ENCODE data around the gene KIR3DL3. TPM values are rescaled to one million over a fixed set of nuclear protein-coding genes. Genes with fewer than 3 reads are reported as not detected.
"Not testable (repeated sequence)": the region's sequence is repeated elsewhere in the genome, so short reads cannot be mapped to it uniquely, and the experiment has no call there.

The KIR3DL3 gene
- total and polyA plus RNA-seq, 2 experiments from 2014 or later = not detected

- H3F3A ChIP-seq (replicated peaks; ENCODE audit: low read depth); H3K27me3 ChIP-seq (ENCODE audit: insufficient read depth); DNase-seq (ENCODE audit: low spot score); H3K4me2 ChIP-seq; H3K27me3 Mint-ChIP-seq (ENCODE audit: insufficient read depth, low read depth, poor library complexity); H3K36me3 ChIP-seq (ENCODE audit: insufficient read depth); H3K79me2 ChIP-seq (replicated peaks; ENCODE audit: insufficient read depth); H3K27ac ChIP-seq (ENCODE audit: low read depth); H3K4me1 ChIP-seq (ENCODE audit: insufficient read depth); H3K4me1 Mint-ChIP-seq; ATAC-seq; H4K20me1 ChIP-seq (replicated peaks; ENCODE audit: insufficient read depth); H2AFZ ChIP-seq; H3K4me3 Mint-ChIP-seq; H3K9me2 ChIP-seq (ENCODE audit: insufficient read depth); H3K27ac Mint-ChIP-seq; H3K4me3 ChIP-seq: not testable (repeated sequence)
- H3K36me3 Mint-ChIP-seq (ENCODE audit: low read depth) = peaks cover 36% of the 10 kb centered on the region
- H3K9me3 Mint-ChIP-seq = peaks cover 93% of the 10 kb centered on the region
These were observed 51.0 kb downstream of the KIR3DL3 start for GRCh38 chr19:54775095-54775815.

- H4K20me1 ChIP-seq (replicated peaks; ENCODE audit: insufficient read depth); H3K79me2 ChIP-seq (replicated peaks; ENCODE audit: insufficient read depth); H3K4me1 Mint-ChIP-seq; H3K27ac ChIP-seq (ENCODE audit: low read depth); H3K4me1 ChIP-seq (ENCODE audit: insufficient read depth); H3F3A ChIP-seq (replicated peaks; ENCODE audit: low read depth); DNase-seq (ENCODE audit: low spot score); H3K27me3 Mint-ChIP-seq (ENCODE audit: insufficient read depth, low read depth, poor library complexity); H3K4me3 ChIP-seq; H3K9me2 ChIP-seq (ENCODE audit: insufficient read depth); H3K4me3 Mint-ChIP-seq; H3K27me3 ChIP-seq (ENCODE audit: insufficient read depth); ATAC-seq; H3K27ac Mint-ChIP-seq; H3K4me2 ChIP-seq; H2AFZ ChIP-seq; H3K36me3 ChIP-seq (ENCODE audit: insufficient read depth): not testable (repeated sequence)
- Mint-ChIP-seq H3K36me3 (ENCODE audit: low read depth) (peaks cover 33% of the 10 kb centered on the region), H3K9me3 (peaks cover 90% of the 10 kb centered on the region)
These were observed 51.6 kb downstream of the KIR3DL3 start for GRCh38 chr19:54775830-54776229.

DNA sequence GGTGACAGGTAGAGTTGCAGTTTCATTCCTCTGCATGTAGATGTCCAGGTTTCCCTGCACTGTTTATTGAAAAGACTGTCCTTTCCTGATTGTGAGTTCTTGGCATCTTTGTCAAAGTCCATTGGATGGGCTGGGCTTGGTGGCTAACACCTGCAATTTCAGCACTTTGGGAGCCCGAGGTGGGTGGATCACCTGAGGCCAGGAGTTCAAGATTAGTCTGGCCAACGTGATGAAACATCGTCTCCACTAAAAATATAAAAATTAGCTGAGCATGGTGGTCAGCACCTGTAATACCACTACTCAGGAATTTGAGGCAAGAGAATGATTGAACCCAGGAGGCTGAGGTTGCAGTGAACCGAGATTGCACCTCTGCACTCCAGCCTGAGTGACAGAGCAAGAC, 53.6 kb downstream of the KIR3DL3 start:
- not testable (repeated sequence) for H3K4me1 Mint-ChIP-seq; H3K27me3 Mint-ChIP-seq (ENCODE audit: insufficient read depth, low read depth, poor library complexity); H3K9me2 ChIP-seq (ENCODE audit: insufficient read depth); H3K4me1 ChIP-seq (ENCODE audit: insufficient read depth); ATAC-seq; H3K27me3 ChIP-seq (ENCODE audit: insufficient read depth); H3K4me3 ChIP-seq; H3K79me2 ChIP-seq (replicated peaks; ENCODE audit: insufficient read depth); H3K27ac Mint-ChIP-seq; H4K20me1 ChIP-seq (replicated peaks; ENCODE audit: insufficient read depth); H3F3A ChIP-seq (replicated peaks; ENCODE audit: low read depth); H2AFZ ChIP-seq; H3K36me3 ChIP-seq (ENCODE audit: insufficient read depth); H3K4me2 ChIP-seq; DNase-seq (ENCODE audit: low spot score); H3K27ac ChIP-seq (ENCODE audit: low read depth); H3K4me3 Mint-ChIP-seq
- Mint-ChIP-seq H3K9me3 (peaks cover 88% of the 10 kb centered on the region), H3K36me3 (ENCODE audit: low read depth) (peaks cover 37% of the 10 kb centered on the region)

DNA sequence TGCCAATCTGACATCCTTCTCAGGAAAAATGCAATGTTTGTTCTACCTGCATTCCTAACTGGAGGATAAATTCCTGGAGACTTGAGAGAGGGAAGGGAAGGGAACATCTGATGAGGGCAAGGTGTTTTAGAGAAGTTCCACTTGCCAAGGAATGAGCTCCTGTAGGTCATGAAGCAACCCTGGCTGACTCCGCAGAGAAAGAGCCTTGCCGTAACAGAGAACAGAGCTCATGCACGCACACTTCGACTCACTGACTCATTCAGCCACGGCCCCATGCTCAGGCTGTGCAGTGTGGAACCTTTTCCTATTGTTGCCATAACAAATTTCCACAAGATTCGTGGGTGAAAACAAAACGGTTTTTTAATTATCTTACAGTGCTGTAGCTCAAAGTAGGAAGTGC, 54.7 kb downstream of the KIR3DL3 start:
- H4K20me1 ChIP-seq (replicated peaks; ENCODE audit: insufficient read depth); H3K27ac ChIP-seq (ENCODE audit: low read depth); H3K9me2 ChIP-seq (ENCODE audit: insufficient read depth); H3K27me3 Mint-ChIP-seq (ENCODE audit: insufficient read depth, low read depth, poor library complexity); H3K4me3 ChIP-seq; H2AFZ ChIP-seq; H3K4me2 ChIP-seq; H3K27me3 ChIP-seq (ENCODE audit: insufficient read depth); H3K27ac Mint-ChIP-seq; H3K36me3 ChIP-seq (ENCODE audit: insufficient read depth); H3K4me1 ChIP-seq (ENCODE audit: insufficient read depth); H3K4me3 Mint-ChIP-seq; DNase-seq (ENCODE audit: low spot score); H3F3A ChIP-seq (replicated peaks; ENCODE audit: low read depth); H3K4me1 Mint-ChIP-seq; ATAC-seq; H3K79me2 ChIP-seq (replicated peaks; ENCODE audit: insufficient read depth): not testable (repeated sequence)
- Mint-ChIP-seq H3K9me3 (peaks cover 88% of the 10 kb centered on the region), H3K36me3 (ENCODE audit: low read depth) (peaks cover 42% of the 10 kb centered on the region)

DNA sequence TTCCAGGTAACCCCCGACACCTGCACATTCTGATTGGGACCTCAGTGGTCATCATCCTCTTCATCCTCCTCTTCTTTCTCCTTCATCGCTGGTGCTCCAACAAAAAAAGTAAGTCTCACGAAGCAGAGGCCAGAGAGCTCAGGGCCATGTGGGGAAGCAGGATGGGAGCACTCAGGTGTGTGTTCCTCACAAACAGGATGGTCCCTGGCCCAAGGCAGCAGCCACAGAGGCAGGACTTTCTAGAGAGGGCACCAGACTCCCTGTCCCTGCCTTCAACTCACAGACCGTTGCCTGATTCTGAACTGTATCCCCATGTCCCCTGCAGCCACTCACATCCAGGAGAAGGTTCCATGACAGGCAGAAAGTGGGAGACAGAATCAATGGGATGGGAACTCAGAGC, 58.7 kb downstream of the KIR3DL3 start:
- Mint-ChIP-seq H3K9me3 (peaks cover 86% of the 10 kb centered on the region), H3K36me3 (ENCODE audit: low read depth) (peaks cover 44% of the 10 kb centered on the region)
- not testable (repeated sequence) for H3K4me3 Mint-ChIP-seq; H3K4me3 ChIP-seq; ATAC-seq; H4K20me1 ChIP-seq (replicated peaks; ENCODE audit: insufficient read depth); H3K27me3 Mint-ChIP-seq (ENCODE audit: insufficient read depth, low read depth, poor library complexity); H3K79me2 ChIP-seq (replicated peaks; ENCODE audit: insufficient read depth); H3K4me1 Mint-ChIP-seq; H3K4me1 ChIP-seq (ENCODE audit: insufficient read depth); H3F3A ChIP-seq (replicated peaks; ENCODE audit: low read depth); H3K9me2 ChIP-seq (ENCODE audit: insufficient read depth); H3K4me2 ChIP-seq; H3K27ac Mint-ChIP-seq; H3K27ac ChIP-seq (ENCODE audit: low read depth); H3K36me3 ChIP-seq (ENCODE audit: insufficient read depth); DNase-seq (ENCODE audit: low spot score); H3K27me3 ChIP-seq (ENCODE audit: insufficient read depth); H2AFZ ChIP-seq

Small RNA genes within 50 kb of the gene (small RNA-seq; reads per million reads assigned to genes)
- gene AC245128.2 (ENCODE audit: low replicate concordance) (not detected), gene KIR3DP1 (ENCODE audit: low replicate concordance) (not detected)

Other genes with a start within 250 kb of the KIR3DL3 start
- gene LAIR2, start 221.6 kb upstream of the KIR3DL3 start, total RNA-seq (2014; rRNA removed; shearing (Covaris generic)) = not detected in 2 replicates
- not detected in 2 replicates for gene LAIR2, start 221.6 kb upstream of the KIR3DL3 start, polyA plus RNA-seq (2016; fragmentation: Nextera tagmentation; extraction: Ambion mirVana)
- gene LILRA2, start 150.7 kb upstream of the KIR3DL3 start, total RNA-seq (2014; rRNA removed; shearing (Covaris generic)) = not detected in 2 replicates
- gene LILRA2, start 150.7 kb upstream of the KIR3DL3 start, polyA plus RNA-seq (2016; fragmentation: Nextera tagmentation; extraction: Ambion mirVana) = not detected in 2 replicates
- gene LILRA1, start 130.8 kb upstream of the KIR3DL3 start, total RNA-seq (2014; rRNA removed; shearing (Covaris generic)) = not detected in 2 replicates
- gene LILRA1, start 130.8 kb upstream of the KIR3DL3 start, polyA plus RNA-seq (2016; fragmentation: Nextera tagmentation; extraction: Ambion mirVana) = not detected in 2 replicates
- 0.14 TPM in 1 of 2 replicates, not detected in the other for gene LILRB1, start 94.0 kb upstream of the KIR3DL3 start, total RNA-seq (2014; rRNA removed; shearing (Covaris generic))
- gene LILRB1, start 94.0 kb upstream of the KIR3DL3 start, polyA plus RNA-seq (2016; fragmentation: Nextera tagmentation; extraction: Ambion mirVana) = 0.12 TPM in 1 of 2 replicates, not detected in the other
- gene LILRB4, start 61.5 kb upstream of the KIR3DL3 start, total RNA-seq (2014; rRNA removed; shearing (Covaris generic)) = not detected in 2 replicates
- gene LILRB4, start 61.5 kb upstream of the KIR3DL3 start, polyA plus RNA-seq (2016; fragmentation: Nextera tagmentation; extraction: Ambion mirVana) = not detected in 2 replicates
- not detected in 2 replicates for gene KIR2DL3, start 14.1 kb downstream of the KIR3DL3 start, total RNA-seq (2014; rRNA removed; shearing (Covaris generic))
- not detected in 2 replicates for gene KIR2DL3, start 14.1 kb downstream of the KIR3DL3 start, polyA plus RNA-seq (2016; fragmentation: Nextera tagmentation; extraction: Ambion mirVana)
- not detected in 2 replicates for gene KIR2DL1, start 45.4 kb downstream of the KIR3DL3 start, total RNA-seq (2014; rRNA removed; shearing (Covaris generic))
- not detected in 2 replicates for gene KIR2DL1, start 45.4 kb downstream of the KIR3DL3 start, polyA plus RNA-seq (2016; fragmentation: Nextera tagmentation; extraction: Ambion mirVana)
- not detected in 2 replicates for gene KIR2DL4, start 79.2 kb downstream of the KIR3DL3 start, total RNA-seq (2014; rRNA removed; shearing (Covaris generic))
- gene KIR2DL4, start 79.2 kb downstream of the KIR3DL3 start, polyA plus RNA-seq (2016; fragmentation: Nextera tagmentation; extraction: Ambion mirVana) = not detected in 2 replicates
- not detected in 2 replicates for gene KIR3DL1, start 92.0 kb downstream of the KIR3DL3 start, total RNA-seq (2014; rRNA removed; shearing (Covaris generic))
- not detected in 2 replicates for gene KIR3DL1, start 92.0 kb downstream of the KIR3DL3 start, polyA plus RNA-seq (2016; fragmentation: Nextera tagmentation; extraction: Ambion mirVana)
- not detected in 2 replicates for gene KIR2DS4, start 108.2 kb downstream of the KIR3DL3 start, total RNA-seq (2014; rRNA removed; shearing (Covaris generic))
- not detected in 2 replicates for gene KIR2DS4, start 108.2 kb downstream of the KIR3DL3 start, polyA plus RNA-seq (2016; fragmentation: Nextera tagmentation; extraction: Ambion mirVana)
- gene KIR3DL2, start 126.0 kb downstream of the KIR3DL3 start, total RNA-seq (2014; rRNA removed; shearing (Covaris generic)) = not detected in 2 replicates
- gene KIR3DL2, start 126.0 kb downstream of the KIR3DL3 start, polyA plus RNA-seq (2016; fragmentation: Nextera tagmentation; extraction: Ambion mirVana) = not detected in 2 replicates
- gene FCAR, start 149.8 kb downstream of the KIR3DL3 start, total RNA-seq (2014; rRNA removed; shearing (Covaris generic)) = not detected in 2 replicates
- not detected in 2 replicates for gene FCAR, start 149.8 kb downstream of the KIR3DL3 start, polyA plus RNA-seq (2016; fragmentation: Nextera tagmentation; extraction: Ambion mirVana)
- 0.78 and 2.0 TPM in 2 replicates for gene NCR1, start 181.7 kb downstream of the KIR3DL3 start, total RNA-seq (2014; rRNA removed; shearing (Covaris generic))
- gene NCR1, start 181.7 kb downstream of the KIR3DL3 start, polyA plus RNA-seq (2016; fragmentation: Nextera tagmentation; extraction: Ambion mirVana) = 1.6 and 1.8 TPM in 2 replicates
- 1.8 and 2.2 TPM in 2 replicates for gene NLRP7, start 223.1 kb downstream of the KIR3DL3 start, total RNA-seq (2014; rRNA removed; shearing (Covaris generic))
- 1.2 and 1.4 TPM in 2 replicates for gene NLRP7, start 223.1 kb downstream of the KIR3DL3 start, polyA plus RNA-seq (2016; fragmentation: Nextera tagmentation; extraction: Ambion mirVana)
- gene NLRP2, start 241.9 kb downstream of the KIR3DL3 start, total RNA-seq (2014; rRNA removed; shearing (Covaris generic)) = 126 and 128 TPM in 2 replicates
- gene NLRP2, start 241.9 kb downstream of the KIR3DL3 start, polyA plus RNA-seq (2016; fragmentation: Nextera tagmentation; extraction: Ambion mirVana) = 51.7 and 54.8 TPM in 2 replicates

Measured in GM23338 (cell line).